ENCODE measurements around the gene CDH8.
"Not testable (repeated sequence)": the region's sequence is repeated elsewhere in the genome, so short reads cannot be mapped to it uniquely, and the experiment has no call there.

Gene CDH8

DNA sequence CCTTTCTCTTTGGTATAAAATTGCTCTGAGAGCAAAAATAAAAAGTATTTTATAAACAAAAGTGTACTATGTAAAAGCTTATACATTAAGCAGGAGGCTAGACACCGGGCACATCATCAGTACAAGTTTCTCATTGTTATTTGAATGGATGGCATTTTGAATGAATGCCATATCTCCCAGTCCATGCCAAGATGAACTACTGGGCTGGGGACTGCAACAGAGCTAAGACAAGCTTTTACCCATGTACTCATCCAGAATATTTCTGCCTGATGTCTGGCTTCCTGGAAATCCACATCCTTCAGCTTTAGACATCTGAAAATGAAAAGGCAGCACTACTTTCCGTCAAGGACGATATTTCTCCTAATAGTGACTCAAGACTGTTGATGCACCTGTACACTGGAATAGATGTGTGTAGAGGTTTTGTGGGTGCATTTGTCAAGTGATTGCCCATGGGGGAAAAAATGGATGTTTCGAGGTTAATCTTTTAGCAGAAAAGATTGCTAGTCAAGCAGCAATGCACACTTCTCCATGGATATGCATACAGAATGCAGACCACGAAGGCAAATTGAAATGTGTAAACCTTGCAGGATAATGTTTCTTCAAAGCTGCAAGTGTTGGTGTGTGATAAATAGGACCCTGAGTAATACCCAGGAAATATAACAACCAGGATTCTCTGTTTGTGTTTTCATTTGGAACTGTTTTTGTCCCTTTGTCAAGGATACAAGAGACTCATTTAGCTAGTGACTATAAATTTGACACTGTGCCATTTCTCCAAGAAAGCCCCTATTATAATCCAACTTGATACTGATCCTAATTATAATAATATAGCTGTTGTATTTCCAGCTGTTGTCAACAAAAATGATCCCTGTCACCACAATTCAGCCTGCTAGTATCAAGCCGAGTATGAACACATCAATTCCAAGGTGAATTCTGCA lies 173.8 kb downstream of the CDH8 start:
- no peak for DNase-seq (ENCODE audit: low read depth in 3 of 3)

DNA sequence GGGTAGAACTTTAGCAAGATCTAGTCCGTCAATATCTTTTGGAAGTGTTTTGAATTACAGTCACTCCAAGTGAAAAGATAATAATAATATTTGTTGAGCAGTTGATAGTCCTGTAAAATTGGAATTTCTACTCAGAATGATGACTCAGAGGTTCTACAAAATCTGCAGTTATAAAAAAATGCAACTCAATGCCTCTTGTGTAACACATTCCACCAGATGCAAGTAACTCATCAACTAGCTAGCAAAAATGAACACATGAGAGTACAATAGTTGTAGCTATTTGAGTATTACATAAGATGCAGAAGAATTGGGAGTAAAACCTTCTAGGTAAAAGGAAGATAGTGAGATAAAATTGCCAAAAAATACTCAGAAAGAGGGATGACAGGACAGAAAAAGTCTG lies 177.2 kb downstream of the CDH8 start:
- no peak for DNase-seq (ENCODE audit: low read depth in 3 of 3)

DNA sequence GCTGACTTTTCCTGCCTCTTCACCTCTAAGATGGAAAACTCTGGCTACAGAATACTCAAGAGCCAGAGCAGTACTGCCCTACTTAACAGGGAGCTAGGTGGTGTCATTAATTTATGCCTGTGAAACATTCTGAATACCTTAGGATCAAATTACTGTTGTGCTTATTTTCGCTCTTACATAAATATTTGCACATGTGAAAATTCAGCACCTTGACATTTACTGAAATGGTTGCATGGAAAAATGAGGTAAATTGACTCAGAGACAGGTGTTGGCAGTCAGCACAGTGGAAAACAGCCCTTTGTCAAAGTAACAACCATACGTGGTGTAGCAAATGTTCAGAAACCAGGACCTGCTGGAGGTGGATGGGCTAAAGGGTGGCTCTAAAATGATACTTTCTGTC lies 193.6 kb downstream of the CDH8 start:
- DNase-seq (ENCODE audit: low read depth in 3 of 3) = no peak

DNA sequence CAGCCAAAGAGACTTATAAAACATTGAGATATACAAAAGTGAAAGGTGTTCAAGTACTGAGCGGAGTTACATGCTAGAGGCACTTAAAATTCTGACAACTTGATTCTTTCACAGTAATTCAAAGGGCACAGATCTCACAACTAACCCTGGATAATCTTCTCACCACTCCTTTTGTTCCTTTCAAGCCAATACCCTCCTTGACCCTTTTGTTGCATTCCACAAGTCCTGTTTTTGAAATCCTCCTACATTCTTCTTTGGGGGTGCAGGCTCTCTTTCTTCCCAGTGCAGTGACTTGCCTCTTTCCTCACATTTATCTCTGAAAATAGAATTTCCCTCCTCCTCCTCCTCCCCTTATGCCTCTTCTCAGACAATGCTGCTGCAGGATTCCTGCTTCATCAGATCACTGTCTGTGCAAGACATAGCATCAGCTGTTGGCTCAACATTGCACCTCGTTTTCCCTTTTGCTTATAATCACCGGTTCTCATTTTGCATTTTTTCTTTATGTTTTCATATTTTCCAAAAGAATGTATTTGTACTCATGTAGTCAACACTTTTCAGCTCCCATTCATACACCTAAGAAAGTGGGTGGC lies 199.3 kb downstream of the CDH8 start:
- DNase-seq (ENCODE audit: low read depth in 3 of 3) = no peak

DNA sequence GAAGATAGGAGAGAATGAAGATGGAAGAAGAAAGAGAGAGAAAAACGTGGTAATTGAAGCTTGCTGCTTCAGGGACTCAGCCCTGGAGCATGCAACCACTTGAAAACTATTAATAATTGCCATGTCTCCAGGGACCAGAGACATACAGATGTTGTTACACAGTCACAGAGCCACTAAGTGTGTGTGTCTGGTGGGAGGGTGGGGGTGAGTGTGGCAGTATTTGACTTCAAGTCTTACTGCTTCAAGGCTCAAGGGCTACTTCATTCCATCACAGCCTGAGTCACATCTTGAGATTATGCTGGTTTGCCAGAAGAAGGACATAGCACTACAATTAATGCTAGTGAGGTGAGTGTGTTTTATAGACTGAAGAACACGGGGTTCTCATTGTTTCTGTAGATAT lies 202.2 kb downstream of the CDH8 start:
- no peak for DNase-seq (ENCODE audit: low read depth in 3 of 3)

DNA sequence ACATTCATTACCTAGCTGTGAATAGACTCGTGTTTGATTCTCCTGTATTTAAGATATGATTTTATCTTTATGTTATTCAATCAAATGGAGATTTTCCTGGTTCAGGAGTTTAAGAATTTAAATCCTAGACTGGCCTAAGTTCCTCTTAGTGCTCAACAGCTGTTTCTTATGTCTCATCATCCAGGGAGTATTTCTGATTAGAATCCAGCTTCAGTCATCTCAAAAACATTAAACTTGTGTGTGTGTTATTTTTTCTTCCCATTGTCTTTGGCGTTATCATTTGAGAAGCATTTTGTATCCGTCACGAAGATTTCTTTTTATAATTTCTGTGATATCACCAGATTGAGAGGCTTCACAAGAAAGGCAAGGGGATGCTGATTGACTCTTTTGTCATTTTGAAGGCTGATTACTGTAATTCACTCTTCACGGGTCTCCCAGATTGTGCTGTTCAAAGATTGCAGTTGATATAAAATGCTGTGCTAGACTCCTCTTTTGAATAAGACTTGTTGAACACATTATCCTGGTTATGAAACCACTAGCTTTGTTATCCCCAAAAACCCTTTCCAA lies 204.8 kb downstream of the CDH8 start:
- no peak for DNase-seq (ENCODE audit: low read depth in 3 of 3)

DNA sequence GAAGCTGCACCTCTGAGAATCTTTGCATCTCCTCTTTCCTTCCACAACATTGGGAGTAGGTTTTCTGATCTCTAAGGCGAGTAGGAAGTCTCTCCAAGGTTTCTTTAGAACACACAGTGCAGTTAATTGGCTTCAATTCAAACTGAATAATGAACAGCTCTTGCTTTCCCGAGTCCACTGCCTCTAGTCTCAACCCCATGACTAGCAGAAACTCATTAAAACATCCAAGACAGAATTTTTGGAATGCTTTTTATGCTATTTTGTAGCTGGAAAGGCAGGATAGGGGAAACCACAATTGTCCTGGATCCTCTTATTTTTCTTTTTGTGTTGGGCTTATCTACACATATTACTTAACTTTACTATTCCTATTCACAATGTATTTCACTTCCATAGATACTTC lies 206.6 kb downstream of the CDH8 start:
- no peak for DNase-seq (ENCODE audit: low read depth in 3 of 3)

DNA sequence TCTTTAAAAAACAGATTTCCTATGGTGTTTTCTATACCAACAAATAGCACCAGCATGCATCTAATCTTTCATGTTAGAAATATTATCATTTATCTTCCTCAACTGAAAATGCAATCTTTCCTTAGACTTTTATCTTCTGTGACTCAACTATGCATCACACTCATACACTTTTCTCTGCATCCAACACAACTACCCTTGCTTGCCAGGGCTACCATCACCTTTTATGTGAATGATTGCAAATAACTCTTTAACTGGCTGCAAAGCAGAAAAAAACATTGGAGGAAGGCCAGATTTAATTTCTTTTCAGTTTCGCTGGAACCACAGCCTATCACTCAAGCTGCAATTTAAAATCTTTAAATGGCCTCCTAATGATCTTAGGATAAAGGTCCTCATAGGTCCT lies 212.9 kb downstream of the CDH8 start:
- no peak for DNase-seq (ENCODE audit: low read depth in 3 of 3)

DNA sequence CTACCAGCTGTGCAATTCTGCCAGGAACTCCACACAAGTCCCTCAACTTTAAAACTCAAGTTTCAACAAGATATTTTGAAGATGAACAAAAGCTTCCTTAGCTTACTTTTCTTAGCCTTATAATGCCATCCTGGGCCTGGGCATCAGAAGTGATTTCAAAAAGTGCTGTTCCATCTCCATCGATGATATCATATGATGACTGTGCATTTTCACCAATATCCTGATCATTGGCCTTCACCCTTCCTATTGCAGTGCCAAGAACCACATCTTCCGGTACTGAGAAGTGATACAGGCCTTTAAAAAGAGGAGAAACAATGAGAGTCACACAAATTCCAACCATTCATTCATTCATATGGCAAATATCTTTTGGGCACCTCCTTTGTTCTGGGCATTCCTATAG lies 215.4 kb downstream of the CDH8 start:
- DNase-seq (ENCODE audit: low read depth in 3 of 3) = no peak

DNA sequence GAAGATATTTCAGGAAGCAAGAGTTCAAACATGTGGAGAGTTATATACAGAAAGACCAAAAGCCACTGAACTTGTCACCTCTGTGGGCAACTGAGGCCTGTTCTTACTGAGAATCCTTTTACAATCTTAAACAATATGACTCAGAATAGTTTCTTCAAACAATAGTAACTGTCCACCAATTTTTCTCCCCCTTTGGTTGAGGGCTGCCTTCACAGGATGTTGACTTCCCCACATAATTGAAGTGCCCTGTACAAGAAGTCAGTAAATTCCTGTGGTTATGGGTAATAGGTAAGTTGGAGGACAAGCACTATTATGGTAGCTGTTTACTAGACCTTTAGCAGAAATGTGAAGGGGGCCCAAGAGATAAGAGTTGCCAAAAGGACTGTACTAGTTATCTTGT lies 215.8 kb downstream of the CDH8 start:
- DNase-seq (ENCODE audit: low read depth in 3 of 3) = no peak

DNA sequence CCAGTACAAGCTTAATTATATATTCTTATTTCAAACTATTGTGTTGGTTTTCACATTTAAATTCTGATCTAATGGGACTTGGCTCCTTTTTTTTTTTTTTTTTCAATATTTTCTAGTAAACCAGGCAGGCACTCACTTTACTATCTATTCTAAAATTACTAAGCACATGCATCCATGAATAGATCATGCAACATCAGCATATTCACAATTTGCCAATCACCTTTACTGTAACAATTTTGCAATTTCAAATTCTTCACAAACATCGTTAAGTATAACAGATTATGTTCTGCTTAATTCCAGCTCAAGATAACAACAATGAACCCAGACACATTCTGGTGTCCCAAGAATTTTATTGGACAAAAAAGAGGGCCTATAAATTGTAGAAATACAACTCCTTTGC lies 217.4 kb downstream of the CDH8 start:
- no peak for DNase-seq (ENCODE audit: low read depth in 3 of 3)

DNA sequence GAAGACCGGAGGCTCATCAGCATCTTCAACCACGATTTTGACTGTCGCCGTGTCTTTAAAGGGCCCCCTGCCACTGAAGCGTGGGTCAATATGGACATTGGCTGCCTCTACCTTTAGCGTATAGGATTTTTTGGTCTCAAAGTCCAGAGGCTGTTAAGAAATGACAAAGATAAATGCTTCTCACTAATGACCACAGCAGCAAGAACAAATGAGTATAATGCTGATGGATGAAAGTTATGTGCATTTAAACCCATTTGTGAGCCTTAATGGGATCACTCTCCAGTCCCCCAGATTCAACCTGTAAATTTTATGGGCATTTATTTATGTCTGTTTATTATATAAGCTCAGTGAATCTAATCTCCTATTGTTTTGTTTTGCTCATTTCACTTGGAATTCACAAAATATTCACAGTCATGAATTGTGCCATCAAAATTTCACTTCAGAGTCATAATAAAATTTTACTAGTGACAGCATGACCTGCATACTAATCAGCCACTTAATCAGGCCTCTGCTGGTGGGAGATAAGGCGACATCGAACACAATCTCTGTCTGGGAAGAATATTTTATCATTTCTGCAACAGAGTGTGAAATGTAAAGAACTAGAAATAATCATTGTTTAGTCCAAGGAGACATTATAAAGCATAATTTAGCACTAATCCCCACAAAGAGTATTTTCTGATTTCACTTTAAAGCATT lies 218.5 kb downstream of the CDH8 start:
- no peak for DNase-seq (ENCODE audit: low read depth in 3 of 3)

DNA sequence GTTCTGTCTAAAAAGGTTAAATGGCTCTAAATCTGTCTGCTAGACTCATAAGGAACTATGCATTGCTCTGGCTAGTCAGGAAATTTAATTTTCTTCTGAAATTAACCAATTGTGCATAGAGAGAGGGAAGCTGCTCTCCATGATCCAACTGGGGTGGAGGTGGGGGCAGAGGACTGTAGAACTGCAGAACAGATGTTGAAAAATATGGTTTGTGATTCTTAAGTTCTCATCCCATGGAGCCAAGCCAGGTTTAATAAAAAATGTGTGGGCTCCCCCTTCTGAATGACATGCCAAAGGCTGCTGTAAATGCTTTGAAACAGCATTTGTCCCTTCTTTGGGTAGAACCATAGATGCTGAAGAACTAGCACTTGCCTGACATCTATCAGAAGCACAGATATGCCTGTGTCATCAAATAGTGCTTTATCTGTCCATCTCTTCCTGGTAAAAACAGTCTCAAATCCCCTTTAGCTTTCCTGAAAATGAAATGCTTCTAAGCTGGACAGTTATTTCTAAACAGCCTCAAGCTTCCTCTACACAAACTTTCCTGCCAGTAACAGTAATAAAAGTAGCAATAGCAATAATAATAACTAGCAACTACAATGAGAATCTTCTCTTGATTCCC lies 221.4 kb downstream of the CDH8 start:
- no peak for DNase-seq (ENCODE audit: low read depth in 3 of 3)

DNA sequence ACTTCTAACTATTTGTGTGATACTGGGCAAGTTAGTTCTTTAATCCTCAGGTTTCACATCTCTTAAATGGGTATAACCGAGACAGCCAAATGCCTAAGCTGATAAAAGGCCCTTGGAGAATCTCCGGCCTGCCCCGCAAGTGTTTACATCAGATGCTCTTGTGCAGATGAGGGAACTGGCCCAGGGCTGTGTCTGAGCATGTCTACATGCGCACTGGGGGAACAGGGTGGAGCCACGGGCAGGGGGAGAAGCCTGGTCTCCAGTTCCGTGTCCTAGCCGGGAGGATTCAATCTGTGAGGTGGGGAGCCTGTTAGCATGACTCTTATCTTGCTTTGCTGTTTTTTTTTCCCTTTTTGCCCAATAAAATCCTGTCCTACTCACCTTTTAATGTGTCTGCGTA lies 222.9 kb downstream of the CDH8 start:
- DNase-seq (ENCODE audit: low read depth in 3 of 3) = no peak

DNA sequence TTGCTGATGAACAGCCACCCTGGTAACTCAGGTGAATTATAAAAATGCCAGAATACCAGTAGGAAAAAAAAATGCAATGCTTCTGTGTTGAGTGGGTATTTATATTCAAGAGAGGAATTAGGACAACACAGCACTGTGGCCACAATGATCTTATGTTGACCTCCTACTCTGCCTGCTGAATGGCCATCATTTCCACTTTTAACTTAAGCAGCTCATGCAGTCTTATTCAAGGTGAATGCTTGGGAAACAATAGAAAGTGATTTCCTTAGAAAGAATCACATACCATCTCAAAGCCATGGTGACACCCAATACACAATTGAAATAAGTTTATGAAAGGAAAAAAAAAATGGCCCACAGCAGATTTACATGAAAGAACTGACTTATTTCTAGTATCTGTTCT lies 224.0 kb downstream of the CDH8 start:
- no peak for DNase-seq (ENCODE audit: low read depth in 3 of 3)

DNA sequence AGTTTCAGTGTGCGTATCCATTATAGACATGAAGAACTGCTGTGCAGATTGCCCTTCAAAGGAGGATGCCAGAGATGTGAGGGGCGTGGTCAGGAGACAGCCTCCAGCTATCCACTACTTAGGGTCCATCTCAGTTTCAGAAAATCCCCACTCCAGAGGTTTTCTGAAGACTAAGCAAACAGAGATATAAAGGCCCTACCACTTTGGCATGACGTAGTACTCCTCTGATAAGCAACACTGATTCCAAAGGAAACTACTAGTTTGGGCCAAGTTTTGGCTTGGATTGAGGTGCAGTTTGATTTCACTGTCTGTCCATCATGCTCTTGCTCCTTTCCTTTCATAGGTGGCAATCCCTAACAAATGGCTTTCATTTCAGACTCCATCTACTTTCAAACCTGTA lies 228.7 kb downstream of the CDH8 start:
- no peak for DNase-seq (ENCODE audit: low read depth in 3 of 3)

DNA sequence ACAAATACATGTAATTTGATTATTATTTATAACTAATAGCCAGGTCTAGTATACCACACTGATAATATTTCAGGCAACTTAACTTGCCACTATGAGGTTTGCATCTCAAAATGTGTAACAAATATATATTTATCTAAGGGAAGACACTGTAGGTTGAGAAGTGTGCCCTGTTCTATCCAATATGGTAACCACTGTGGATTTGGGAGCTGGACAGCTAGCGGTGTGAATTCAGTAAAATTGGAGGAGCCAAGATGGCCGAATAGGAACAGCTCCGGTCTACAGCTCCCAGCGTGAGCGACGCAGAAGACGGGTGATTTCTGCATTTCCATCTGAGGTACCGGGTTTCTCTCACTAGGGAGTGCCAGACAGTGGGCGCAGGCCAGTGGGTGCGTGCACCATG lies 235.0 kb downstream of the CDH8 start:
- not testable (repeated sequence) for DNase-seq (ENCODE audit: low read depth in 3 of 3)

DNA sequence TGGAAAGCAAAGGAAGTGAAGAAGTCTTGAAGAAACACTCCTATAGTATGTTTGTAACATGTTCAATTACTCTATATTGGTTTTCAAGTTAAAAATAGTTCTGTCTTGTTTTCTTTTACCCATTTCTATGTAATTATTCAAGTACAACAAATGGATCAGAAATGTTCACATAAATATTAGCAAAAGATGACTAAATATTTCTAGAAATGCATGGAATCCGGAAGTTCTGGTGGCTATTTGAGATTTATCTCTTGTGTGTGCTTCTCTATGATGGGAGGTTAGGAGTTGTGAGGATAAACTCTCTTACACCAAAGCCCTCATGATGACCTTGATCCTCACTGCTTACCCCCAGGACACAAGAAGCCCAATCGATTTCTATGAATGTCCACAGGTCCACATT lies 237.5 kb downstream of the CDH8 start:
- no peak for DNase-seq (ENCODE audit: low read depth in 3 of 3)

DNA sequence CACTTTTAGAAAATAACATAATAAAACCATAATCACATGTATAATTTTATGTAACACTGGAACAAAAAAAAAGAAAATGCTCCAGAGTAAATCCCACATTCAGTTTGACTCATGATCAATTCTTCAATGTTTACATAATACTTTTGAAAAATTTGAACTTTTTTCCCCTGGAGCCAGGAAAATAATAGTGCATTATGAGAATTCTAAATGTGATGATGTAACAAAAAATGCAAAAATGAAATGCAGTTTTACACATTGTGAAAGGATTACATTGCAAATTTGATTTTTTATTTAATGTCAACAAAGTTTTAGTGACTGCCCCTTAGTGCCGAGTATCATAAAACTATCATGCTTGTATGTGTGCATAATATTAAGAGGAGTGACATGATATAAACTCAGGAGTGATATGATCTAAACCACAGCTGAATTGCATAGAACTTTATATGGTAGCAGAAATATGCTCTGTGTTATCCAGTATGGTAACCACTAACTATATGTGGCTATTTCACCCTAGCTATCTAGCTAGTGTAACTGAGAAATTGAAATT lies 238.2 kb downstream of the CDH8 start:
- no peak for DNase-seq (ENCODE audit: low read depth in 3 of 3)

DNA sequence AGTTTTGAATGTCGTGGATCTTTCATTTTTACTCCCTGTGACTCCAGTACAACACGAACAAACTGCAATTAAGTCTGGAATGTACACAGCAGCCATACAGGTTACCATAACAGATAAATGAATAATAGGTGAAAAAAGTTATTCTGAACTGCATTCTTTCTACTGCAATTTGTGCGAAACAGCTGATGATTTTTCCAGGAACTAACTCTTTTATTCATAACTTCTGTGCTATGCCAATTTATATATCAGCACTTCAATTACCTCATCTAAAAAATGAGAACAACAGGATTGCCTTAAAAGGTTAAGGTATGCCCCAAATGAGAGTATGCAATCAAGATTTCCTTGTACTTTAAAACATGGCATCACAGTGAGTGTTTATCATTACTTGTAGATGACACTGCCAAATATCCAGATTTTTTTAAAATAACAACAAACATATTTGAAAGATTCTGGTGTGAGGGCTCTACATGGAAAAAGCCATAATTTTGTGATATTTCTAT lies 238.9 kb downstream of the CDH8 start:
- no peak for DNase-seq (ENCODE audit: low read depth in 3 of 3)

DNA sequence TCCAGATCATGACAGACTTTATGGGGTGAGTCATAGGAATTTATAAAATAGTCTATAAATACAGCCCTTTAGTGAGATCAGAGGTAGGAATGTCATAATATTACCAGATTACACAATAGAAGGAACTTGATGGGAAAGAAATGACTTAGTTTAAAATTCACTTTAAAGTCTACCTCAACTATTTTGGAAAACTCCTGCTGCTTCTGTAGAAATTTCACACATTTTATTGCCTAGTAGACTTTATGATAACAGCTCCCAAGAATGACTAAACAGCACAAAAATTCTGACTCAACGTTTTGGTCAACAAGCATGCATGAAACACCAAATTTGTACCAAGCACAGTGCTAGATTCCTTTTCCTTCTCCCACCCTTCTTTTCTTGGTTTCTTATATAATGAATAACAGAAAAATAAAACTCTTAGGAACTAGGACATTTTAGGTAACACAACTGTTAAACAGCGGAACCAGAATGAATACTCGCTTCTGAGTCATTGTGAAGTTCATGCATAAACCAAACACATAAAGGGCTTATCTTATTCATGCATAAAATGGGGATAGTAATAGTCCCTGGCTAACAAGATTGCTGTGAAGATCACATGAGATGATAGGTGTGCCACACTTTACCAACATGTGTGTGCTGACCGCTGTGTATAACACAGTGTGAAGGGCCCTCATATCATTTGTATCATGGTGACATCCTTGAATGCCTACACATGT lies 243.9 kb downstream of the CDH8 start:
- no peak for DNase-seq (ENCODE audit: low read depth in 3 of 3)

Measured in stimulated activated CD4-positive, alpha-beta T cell treated with anti-CD3 and anti-CD28 coated beads, TNF-alpha, amount 100 ng/mL, for 24 hours (primary cell).